IPS-11a (cell line): ENCODE results near the gene GLB1L3.
"Not testable (repeated sequence)": the region's sequence is repeated elsewhere in the genome, so short reads cannot be mapped to it uniquely, and the experiment has no call there.

Experiments used
- H3K4me3 ChIP-seq: one replicate; pipeline ENCODE4 v1.5.1; 2013; ENCODE audit warnings: low read depth, low read length, control low read depth

The GLB1L3 gene

GRCh38 chr11:134340354-134340964, 64.3 kb downstream of the GLB1L3 start:
- no peak overlapping the region for H3K4me3 ChIP-seq

- H3K4me3 ChIP-seq: no peak overlapping the region
Observed at GRCh38 chr11:134341805-134342571, 65.8 kb downstream of the GLB1L3 start.

GRCh38 chr11:134342572-134343340, 66.6 kb downstream of the GLB1L3 start:
- no peak overlapping the region for H3K4me3 ChIP-seq

- no peak overlapping the region for H3K4me3 ChIP-seq
Observed at GRCh38 chr11:134343646-134344045, 67.5 kb downstream of the GLB1L3 start.

GRCh38 chr11:134344497-134345236, 68.5 kb downstream of the GLB1L3 start:
- not testable (repeated sequence) for H3K4me3 ChIP-seq

- H3K4me3 ChIP-seq: no peak overlapping the region
Observed at GRCh38 chr11:134345237-134345550, 69.0 kb downstream of the GLB1L3 start.

GRCh38 chr11:134346101-134346975, 70.2 kb downstream of the GLB1L3 start:
- H3K4me3 ChIP-seq: no peak overlapping the region

GRCh38 chr11:134346976-134347350, 70.8 kb downstream of the GLB1L3 start:
- H3K4me3 ChIP-seq: no peak overlapping the region

- no peak overlapping the region for H3K4me3 ChIP-seq
Observed at GRCh38 chr11:134347441-134347840, 71.3 kb downstream of the GLB1L3 start.

- no peak overlapping the region for H3K4me3 ChIP-seq
Observed at GRCh38 chr11:134349109-134349801, 73.1 kb downstream of the GLB1L3 start.

- H3K4me3 ChIP-seq: no peak overlapping the region
Observed at GRCh38 chr11:134349802-134350355, 73.7 kb downstream of the GLB1L3 start.

GRCh38 chr11:134350381-134350780, 74.2 kb downstream of the GLB1L3 start:
- H3K4me3 ChIP-seq: no peak overlapping the region

- no peak overlapping the region for H3K4me3 ChIP-seq
Observed at GRCh38 chr11:134352111-134352510, 75.9 kb downstream of the GLB1L3 start.

- no peak overlapping the region for H3K4me3 ChIP-seq
Observed at GRCh38 chr11:134355136-134355535, 79.0 kb downstream of the GLB1L3 start.

GRCh38 chr11:134355656-134356055, 79.5 kb downstream of the GLB1L3 start:
- no peak overlapping the region for H3K4me3 ChIP-seq

- H3K4me3 ChIP-seq: no peak overlapping the region
Observed at GRCh38 chr11:134356656-134357544, 80.7 kb downstream of the GLB1L3 start.

- H3K4me3 ChIP-seq: no peak overlapping the region
Observed at GRCh38 chr11:134357545-134357839, 81.3 kb downstream of the GLB1L3 start.

GRCh38 chr11:134358165-134358855, 82.1 kb downstream of the GLB1L3 start:
- H3K4me3 ChIP-seq: no peak overlapping the region
